IPS-11a (cell line): ENCODE results near the gene TSHZ3.

ENCODE experiments used
- H3K4me3 ChIP-seq: one replicate; pipeline ENCODE4 v1.5.1; 2013; ENCODE audit warnings: low read depth, low read length, control low read depth

The TSHZ3 gene

GRCh38 chr19:31252441-31252840 lies 96.8 kb downstream of the TSHZ3 start:
- H3K4me3 ChIP-seq, result no peak overlapping the region

- H3K4me3 ChIP-seq, result no peak overlapping the region
Observed at GRCh38 chr19:31249217-31249616, 100.0 kb downstream of the TSHZ3 start.

GRCh38 chr19:31235806-31236205 lies 113.4 kb downstream of the TSHZ3 start:
- H3K4me3 ChIP-seq, result no peak overlapping the region

GRCh38 chr19:31233295-31233800 lies 115.9 kb downstream of the TSHZ3 start:
- H3K4me3 ChIP-seq, result no peak overlapping the region

GRCh38 chr19:31232871-31233270 lies 116.4 kb downstream of the TSHZ3 start:
- H3K4me3 ChIP-seq, result no peak overlapping the region

GRCh38 chr19:31232180-31232579 lies 117.1 kb downstream of the TSHZ3 start:
- H3K4me3 ChIP-seq, result no peak overlapping the region

GRCh38 chr19:31231237-31231636 lies 118.0 kb downstream of the TSHZ3 start:
- no peak overlapping the region for H3K4me3 ChIP-seq

- no peak overlapping the region for H3K4me3 ChIP-seq
Observed at GRCh38 chr19:31226151-31226935, 122.9 kb downstream of the TSHZ3 start.
